Loucy (cell line): Measurements from ENCODE around the gene TRPM3.

Experiments used
- H2AFZ ChIP-seq: fragments of 200-600 bp; sonication (generic); 2 replicates; pipeline ENCODE4 v1.6.0; 2016; ENCODE audit warnings: antibody characterized with exemption, mild to moderate bottlenecking, low read length, moderate library complexity
- H3F3A ChIP-seq: fragments of 200-600 bp; 2 replicates; pipeline ENCODE4 v1.6.0; 2016; ENCODE audit warnings: antibody characterized with exemption, low read depth, mild to moderate bottlenecking
- H3K27me3 ChIP-seq: fragments of 200-600 bp; sonication (generic); 2 replicates; pipeline ENCODE4 v1.6.1; 2014; ENCODE audit warnings: low read length, mild to moderate bottlenecking; ENCODE audit not compliant: insufficient read depth, poor library complexity, severe bottlenecking
- H3K36me3 ChIP-seq: fragments of 200-600 bp; sonication (generic); 2 replicates; pipeline ENCODE4 v1.6.1; 2016; ENCODE audit warnings: low read length; ENCODE audit not compliant: insufficient read depth
- H3K4me1 ChIP-seq: fragments of 200-600 bp; sonication (generic); 2 replicates; pipeline ENCODE4 v1.5.1; 2014; ENCODE audit warnings: low read length, mild to moderate bottlenecking; ENCODE audit not compliant: insufficient read depth, poor library complexity, severe bottlenecking
- H3K4me2 ChIP-seq: fragments of 200-600 bp; sonication (generic); 2 replicates; pipeline ENCODE4 v1.6.0; 2014; ENCODE audit warnings: antibody characterized with exemption, low read length, low read depth, mild to moderate bottlenecking; ENCODE audit not compliant: poor library complexity, severe bottlenecking
- H3K4me3 ChIP-seq: fragments of 200-600 bp; sonication (generic); 2 replicates; pipeline ENCODE4 v1.5.1; 2014; ENCODE audit warnings: low read length, mild to moderate bottlenecking, mixed read lengths; ENCODE audit not compliant: poor library complexity, severe bottlenecking
- H3K79me2 ChIP-seq: fragments of 200-600 bp; sonication (generic); 2 replicates; pipeline ENCODE4 v1.6.1; 2014; ENCODE audit warnings: low read length; ENCODE audit not compliant: insufficient read depth
- H3K9ac ChIP-seq: fragments of 200-600 bp; sonication (generic); 2 replicates; pipeline ENCODE4 v1.6.0; 2014; ENCODE audit warnings: mild to moderate bottlenecking, low read depth, low read length, moderate library complexity; ENCODE audit not compliant: poor library complexity, severe bottlenecking
- H3K9me2 ChIP-seq: fragments of 200-600 bp; sonication (generic); replicated peaks from 2 replicates; pipeline ENCODE4 v1.6.1; 2016; ENCODE audit warnings: low read depth, low read length, mixed read lengths
- H3K9me3 ChIP-seq: fragments of 200-600 bp; sonication (generic); 2 replicates; pipeline ENCODE4 v1.6.1; 2014; ENCODE audit warnings: mild to moderate bottlenecking, antibody characterized with exemption, low read length, low read depth; ENCODE audit not compliant: insufficient read depth
- H4K20me1 ChIP-seq: fragments of 200-600 bp; sonication (generic); 2 replicates; pipeline ENCODE4 v1.6.0; 2014; ENCODE audit warnings: antibody characterized with exemption, low read length, mild to moderate bottlenecking; ENCODE audit not compliant: insufficient read depth, poor library complexity, severe bottlenecking
- CTCF ChIP-seq: fragments of 200-600 bp; sonication (generic); conservative IDR thresholded peaks from 2 replicates; pipeline ENCODE4 v1.5.1; 2014; ENCODE audit warnings: mild to moderate bottlenecking, antibody characterized with exemption, low read length
- EZH2phosphoT487 ChIP-seq: fragments of 200-600 bp; IDR thresholded peaks from 2 replicates; pipeline ENCODE4 v1.6.1; 2018; ENCODE audit warnings: antibody characterized with exemption, mild to moderate bottlenecking, moderate library complexity, borderline replicate concordance

TRPM3 gene

GRCh38 chr9:70519912-70520724, 601.3 kb downstream of the TRPM3 start:
- Histone ChIP-seq H3K9me3 (no peaks in the 10 kb centered on the region), H3K9me2 (no peaks in the 10 kb centered on the region), H3K4me2 (no peak overlapping the region), H3K4me1 (no peaks in the 10 kb centered on the region), H3K36me3 (no peaks in the 10 kb centered on the region), H2AFZ (no peak overlapping the region), H3K79me2 (no peaks in the 10 kb centered on the region), H3F3A (no peaks in the 10 kb centered on the region), H3K4me3 (no peak overlapping the region), H4K20me1 (no peaks in the 10 kb centered on the region), H3K9ac (no peak overlapping the region), H3K27me3 (no peaks in the 10 kb centered on the region)
- TF ChIP-seq EZH2phosphoT487 (no peak), CTCF (no peak)

- Histone ChIP-seq H3K79me2 (no peaks in the 10 kb centered on the region), H2AFZ (no peak overlapping the region), H3F3A (no peaks in the 10 kb centered on the region), H3K9me2 (no peaks in the 10 kb centered on the region), H3K9me3 (no peaks in the 10 kb centered on the region), H3K27me3 (no peaks in the 10 kb centered on the region), H3K36me3 (no peaks in the 10 kb centered on the region), H4K20me1 (no peaks in the 10 kb centered on the region), H3K4me1 (no peaks in the 10 kb centered on the region), H3K9ac (no peak overlapping the region), H3K4me2 (no peak overlapping the region), H3K4me3 (no peak overlapping the region)
- TF ChIP-seq EZH2phosphoT487 = no peak
- TF ChIP-seq CTCF = no peak
Observed at GRCh38 chr9:70517926-70518610, 603.4 kb downstream of the TRPM3 start.

- H3K79me2 ChIP-seq = no peaks in the 10 kb centered on the region
- H3K36me3 ChIP-seq = no peaks in the 10 kb centered on the region
- no peak overlapping the region for H2AFZ ChIP-seq
- no peaks in the 10 kb centered on the region for H3K27me3 ChIP-seq
- H3K9me3 ChIP-seq = no peaks in the 10 kb centered on the region
- H3K9ac ChIP-seq = no peak overlapping the region
- TF ChIP-seq CTCF (no peak), EZH2phosphoT487 (no peak)
- H3K4me1 ChIP-seq = no peaks in the 10 kb centered on the region
- H3K4me2 ChIP-seq = no peak overlapping the region
- no peak overlapping the region for H3K4me3 ChIP-seq
- H3K9me2 ChIP-seq = no peaks in the 10 kb centered on the region
- no peaks in the 10 kb centered on the region for H4K20me1 ChIP-seq
- no peaks in the 10 kb centered on the region for H3F3A ChIP-seq
Observed at GRCh38 chr9:70514273-70514672, 607.1 kb downstream of the TRPM3 start.
